ENCODE data around the gene CDR2L. TPM values are rescaled to one million over a fixed set of nuclear protein-coding genes. Genes with fewer than 3 reads are reported as not detected.

The CDR2L gene
- total RNA-seq, 4 donors from 2014 or later: 7.4 to 80.7 (median 53.9) TPM

DNA sequence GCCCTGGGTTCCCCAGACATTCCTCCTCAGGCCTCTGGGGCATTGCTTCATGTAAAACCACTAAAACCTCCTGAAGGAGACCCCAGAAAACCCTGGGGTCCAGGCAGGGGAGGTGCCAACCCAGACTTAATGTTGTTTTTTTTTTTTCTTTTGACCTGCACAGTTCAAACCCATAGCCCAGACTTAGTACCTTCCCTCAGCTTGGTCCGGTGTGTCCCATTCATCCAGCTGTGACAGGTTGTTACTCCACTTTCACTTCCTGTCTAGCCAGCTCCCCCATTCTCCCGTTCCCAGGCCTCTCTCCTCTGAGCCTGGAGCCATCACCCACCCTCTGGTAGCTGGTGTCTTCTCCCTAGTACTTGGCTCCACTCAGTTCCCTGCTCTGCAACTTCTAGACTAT, 4.8 kb downstream of the CDR2L start:
- Histone ChIP-seq H3K9me3 (no peaks in the 10 kb centered on the region), H3K4me3 (no peak overlapping the region), H3K27me3 (no peaks in the 10 kb centered on the region), H3K4me1 (peaks cover 0 to 46% (median 5%) of the 10 kb centered on the region in 4 donors), H3K27ac (peak overlapping the region in 3 of 4 donors; percentile 72 to 95 (median 92)), H3K36me3 (no peaks in the 10 kb centered on the region)
- no peak for DNase-seq
- TF ChIP-seq, protein P1, sequence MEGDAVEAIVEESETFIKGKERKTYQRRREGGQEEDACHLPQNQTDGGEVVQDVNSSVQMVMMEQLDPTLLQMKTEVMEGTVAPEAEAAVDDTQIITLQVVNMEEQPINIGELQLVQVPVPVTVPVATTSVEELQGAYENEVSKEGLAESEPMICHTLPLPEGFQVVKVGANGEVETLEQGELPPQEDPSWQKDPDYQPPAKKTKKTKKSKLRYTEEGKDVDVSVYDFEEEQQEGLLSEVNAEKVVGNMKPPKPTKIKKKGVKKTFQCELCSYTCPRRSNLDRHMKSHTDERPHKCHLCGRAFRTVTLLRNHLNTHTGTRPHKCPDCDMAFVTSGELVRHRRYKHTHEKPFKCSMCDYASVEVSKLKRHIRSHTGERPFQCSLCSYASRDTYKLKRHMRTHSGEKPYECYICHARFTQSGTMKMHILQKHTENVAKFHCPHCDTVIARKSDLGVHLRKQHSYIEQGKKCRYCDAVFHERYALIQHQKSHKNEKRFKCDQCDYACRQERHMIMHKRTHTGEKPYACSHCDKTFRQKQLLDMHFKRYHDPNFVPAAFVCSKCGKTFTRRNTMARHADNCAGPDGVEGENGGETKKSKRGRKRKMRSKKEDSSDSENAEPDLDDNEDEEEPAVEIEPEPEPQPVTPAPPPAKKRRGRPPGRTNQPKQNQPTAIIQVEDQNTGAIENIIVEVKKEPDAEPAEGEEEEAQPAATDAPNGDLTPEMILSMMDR (IDR thresholded peaks at IDR 0.05): no peak
- TF ChIP-seq POLR2A (IDR thresholded peaks at IDR 0.05): no peak

DNA sequence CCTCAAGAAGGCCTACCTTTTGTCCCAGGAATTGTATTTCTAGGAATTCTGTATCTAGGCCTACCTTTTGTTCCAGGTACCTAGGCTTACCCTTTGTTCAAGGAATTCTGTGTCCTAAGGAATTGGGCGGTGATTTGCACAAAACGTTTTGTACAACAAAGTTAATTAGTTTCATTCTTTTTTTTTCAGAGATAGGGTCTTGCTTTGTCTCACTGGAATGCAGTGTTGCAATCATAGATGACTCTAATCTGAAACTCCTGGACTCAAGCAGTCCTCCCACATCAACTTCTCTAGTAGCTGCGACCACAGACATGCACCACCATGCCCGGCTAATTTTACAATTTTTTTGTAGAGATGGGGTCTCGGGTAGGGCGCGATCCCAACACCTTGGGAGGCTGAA, 7.0 kb downstream of the CDR2L start:
- H3K9me3 ChIP-seq: no peaks in the 10 kb centered on the region
- no peak overlapping the region for H3K4me3 ChIP-seq
- peaks cover 0 to 2% (median 0%) of the 10 kb centered on the region in 3 donors for H3K36me3 ChIP-seq
- DNase-seq: no peak
- TF ChIP-seq, protein P1 (IDR thresholded peaks at IDR 0.05): no peak
- TF ChIP-seq POLR2A (IDR thresholded peaks at IDR 0.05): no peak
- H3K4me1 ChIP-seq: peaks cover 0 to 37% (median 0%) of the 10 kb centered on the region in 4 donors
- no peak overlapping the region for H3K27ac ChIP-seq
- no peaks in the 10 kb centered on the region for H3K27me3 ChIP-seq

DNA sequence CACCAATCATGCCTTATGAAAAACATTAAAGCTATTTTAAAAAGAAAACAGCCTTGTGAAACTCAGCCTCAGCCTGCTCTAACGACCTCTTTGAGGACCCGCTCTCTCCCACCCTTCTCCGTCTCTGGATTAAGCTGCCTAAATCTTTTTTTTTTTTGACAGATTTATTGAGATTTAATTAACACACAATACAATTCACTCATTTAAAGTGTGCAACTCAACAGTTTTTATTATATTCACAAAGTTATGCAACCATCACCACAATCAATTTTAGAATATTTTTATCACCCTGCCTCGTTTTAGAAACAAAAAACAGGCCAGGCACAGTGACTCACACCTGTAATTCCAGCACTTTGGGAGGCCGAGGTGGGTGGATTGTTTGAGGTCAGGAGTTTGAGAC, 8.4 kb downstream of the CDR2L start:
- Histone ChIP-seq H3K4me1 (peaks cover 0 to 24% (median 0%) of the 10 kb centered on the region in 4 donors), H3K27me3 (no peaks in the 10 kb centered on the region), H3K9me3 (no peaks in the 10 kb centered on the region), H3K27ac (no peak overlapping the region), H3K36me3 (peaks cover 0 to 13% (median 0%) of the 10 kb centered on the region in 3 donors), H3K4me3 (no peak overlapping the region)
- no peak for DNase-seq
- no peak for TF ChIP-seq POLR2A (IDR thresholded peaks at IDR 0.05)
- TF ChIP-seq, protein P1 (IDR thresholded peaks at IDR 0.05): no peak

DNA sequence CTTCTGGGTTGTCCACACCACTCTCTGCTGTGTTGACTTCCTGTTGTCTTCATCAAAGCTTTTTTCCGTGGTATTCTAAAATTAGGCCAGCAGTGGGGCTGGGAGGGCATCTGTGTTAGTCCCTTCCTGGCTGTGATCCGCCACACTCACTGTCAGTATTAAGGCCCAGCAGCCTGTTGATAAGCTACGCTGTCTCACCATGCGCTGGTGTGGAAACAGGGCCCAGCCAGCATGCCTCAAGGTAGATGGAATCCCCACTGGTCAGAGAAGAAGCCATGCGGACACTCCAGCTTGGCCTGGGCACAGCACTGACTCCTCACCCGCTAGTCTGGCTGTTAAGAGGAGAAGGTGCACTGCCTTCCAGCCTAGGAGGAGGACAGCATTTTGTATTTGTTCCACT, 11.4 kb downstream of the CDR2L start:
- TF ChIP-seq, protein P1 (IDR thresholded peaks at IDR 0.05): no peak
- no peak for TF ChIP-seq POLR2A (IDR thresholded peaks at IDR 0.05)
- H3K27ac ChIP-seq: no peak overlapping the region
- H3K9me3 ChIP-seq: no peaks in the 10 kb centered on the region
- H3K4me1 ChIP-seq: peaks cover 0 to 3% (median 0%) of the 10 kb centered on the region in 4 donors
- H3K36me3 ChIP-seq: peaks cover 0 to 40% (median 0%) of the 10 kb centered on the region in 3 donors
- no peaks in the 10 kb centered on the region for H3K27me3 ChIP-seq
- no peak overlapping the region for H3K4me3 ChIP-seq
- DNase-seq: no peak

DNA sequence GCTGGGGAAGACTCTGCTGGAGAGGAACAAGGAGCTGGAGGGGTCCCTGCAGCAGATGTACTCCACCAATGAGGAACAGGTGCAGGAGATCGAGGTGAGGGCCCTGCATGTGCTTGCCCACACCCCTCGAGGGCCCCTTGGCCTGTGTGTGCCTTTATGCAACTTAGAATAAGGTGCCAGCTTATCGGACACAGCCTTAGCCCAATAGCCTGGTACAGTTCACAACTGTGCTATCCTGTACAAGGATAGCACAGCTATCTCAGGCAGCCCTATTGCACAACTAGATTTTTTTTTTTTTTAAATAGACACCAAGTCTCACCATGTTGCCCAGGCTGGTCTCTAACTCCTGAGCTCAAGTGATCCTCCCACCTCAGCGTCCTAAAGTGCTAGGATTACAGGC, 12.1 kb downstream of the CDR2L start:
- TF ChIP-seq POLR2A (IDR thresholded peaks at IDR 0.05): no peak
- TF ChIP-seq, protein P1 (IDR thresholded peaks at IDR 0.05): no peak
- Histone ChIP-seq H3K9me3 (no peaks in the 10 kb centered on the region), H3K27ac (no peak overlapping the region), H3K27me3 (no peaks in the 10 kb centered on the region), H3K36me3 (peaks cover 0 to 45% (median 0%) of the 10 kb centered on the region in 3 donors), H3K4me3 (no peak overlapping the region), H3K4me1 (no peaks in the 10 kb centered on the region)
- DNase-seq: no peak
